HT-29 (cell line): ENCODE results near the gene LFNG. TPM values are rescaled to one million over a fixed set of nuclear protein-coding genes. Genes with fewer than 3 reads are reported as not detected.
A peak's percentile ranks its signal among the peaks of the same experiment; 100 is the strongest.
"Not testable (repeated sequence)": the region's sequence is repeated elsewhere in the genome, so short reads cannot be mapped to it uniquely, and the experiment has no call there.

Experiments
- DNase-seq: peaks from one replicate; pipeline ENCODE4 v3.0.0-alpha.2; 2015; ENCODE audit warnings: low spot score
- total RNA-seq: library from RNA; depleted of rRNA; stranded (reverse); fragments of >200 nt; shearing (Covaris generic); gene quantifications from 2 replicates; pipeline ENCODE4 v1.2.3, GENCODE V29; 2014

Gene LFNG
- total RNA-seq, 1 experiment from 2014 or later: 87.5 TPM

DNA sequence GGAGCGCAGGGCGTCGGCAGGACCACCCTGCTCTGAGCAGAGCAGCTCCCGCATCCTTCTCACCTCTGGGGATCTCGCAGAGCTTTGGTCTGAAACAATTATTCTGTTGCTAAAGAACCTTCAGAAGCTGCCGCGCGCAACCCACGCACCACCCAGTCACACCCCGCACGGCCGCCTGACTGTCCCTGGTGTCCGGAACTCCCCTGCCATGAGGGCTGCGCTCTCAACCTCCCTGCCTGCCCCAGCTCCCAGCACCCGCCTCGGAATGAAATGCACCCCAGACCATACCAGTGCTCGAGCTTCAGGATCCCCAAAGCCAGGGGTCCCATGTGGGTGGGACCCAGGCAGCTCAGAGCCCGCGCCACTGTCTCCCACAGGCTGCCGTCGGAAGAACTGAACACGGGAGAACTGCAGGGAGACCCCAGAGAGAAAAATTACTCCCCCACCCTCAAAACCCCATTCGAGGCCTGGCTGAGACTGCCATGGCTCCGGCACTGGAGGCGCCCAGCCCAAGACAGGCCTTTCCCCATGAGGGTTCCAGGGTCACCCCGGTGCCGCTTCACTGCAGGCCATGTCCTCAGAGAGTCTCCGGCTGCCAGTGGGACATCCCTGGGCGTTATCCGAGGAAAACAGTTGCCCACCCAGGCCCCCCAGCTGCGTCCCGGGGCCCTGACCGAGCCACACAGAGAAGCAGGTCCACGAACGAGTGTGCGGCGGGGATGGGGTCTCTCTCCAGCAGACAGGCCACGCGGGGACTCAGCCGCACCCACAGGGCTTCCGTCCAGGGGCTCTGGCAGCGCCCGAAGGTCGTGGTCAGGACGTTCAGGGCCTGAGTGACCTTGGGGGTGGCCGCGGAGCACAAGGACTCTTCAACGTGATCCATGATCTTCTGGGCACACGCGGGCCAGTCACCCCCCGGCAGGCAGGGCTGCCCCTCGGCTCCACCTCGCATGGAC is 23.6 kb downstream of the LFNG start:
- no peak for DNase-seq

DNA sequence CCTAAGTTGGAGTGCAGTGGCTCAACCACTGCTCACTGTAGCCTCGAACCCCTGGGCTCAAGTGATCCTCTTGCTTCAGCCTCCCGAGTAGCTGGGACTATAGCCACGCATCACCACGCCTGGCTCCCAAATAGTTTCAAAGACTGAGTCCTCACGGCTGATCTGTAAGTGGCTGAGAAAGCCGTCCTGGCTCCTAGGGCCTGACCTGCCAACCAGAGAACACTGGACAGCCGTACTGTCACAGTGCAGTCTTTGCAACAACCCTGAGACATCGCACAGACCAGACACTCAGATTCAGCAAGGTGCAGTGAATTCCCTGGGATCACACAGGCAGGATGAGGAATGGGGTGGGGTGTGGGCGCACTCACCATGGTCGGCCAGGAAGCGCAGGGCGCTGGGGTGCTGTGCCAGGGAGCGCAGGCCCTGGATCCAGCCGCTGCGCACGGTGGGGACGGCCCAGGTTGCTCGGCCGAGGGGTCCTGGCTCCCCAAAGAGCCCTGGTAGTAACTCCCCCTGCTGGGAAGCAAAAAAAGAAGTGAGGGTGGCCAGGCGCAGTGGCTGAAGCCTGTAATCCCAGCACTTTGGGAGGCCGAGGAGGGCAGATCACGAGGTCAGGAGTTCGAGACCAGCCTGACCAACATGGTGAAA is 25.1 kb downstream of the LFNG start:
- DNase-seq: no peak

GRCh38 chr7:2545746-2546425 is 26.3 kb downstream of the LFNG start:
- DNase-seq: no peak

- DNase-seq: no peak
These were observed 27.4 kb downstream of the LFNG start for GRCh38 chr7:2546776-2547586.

DNA sequence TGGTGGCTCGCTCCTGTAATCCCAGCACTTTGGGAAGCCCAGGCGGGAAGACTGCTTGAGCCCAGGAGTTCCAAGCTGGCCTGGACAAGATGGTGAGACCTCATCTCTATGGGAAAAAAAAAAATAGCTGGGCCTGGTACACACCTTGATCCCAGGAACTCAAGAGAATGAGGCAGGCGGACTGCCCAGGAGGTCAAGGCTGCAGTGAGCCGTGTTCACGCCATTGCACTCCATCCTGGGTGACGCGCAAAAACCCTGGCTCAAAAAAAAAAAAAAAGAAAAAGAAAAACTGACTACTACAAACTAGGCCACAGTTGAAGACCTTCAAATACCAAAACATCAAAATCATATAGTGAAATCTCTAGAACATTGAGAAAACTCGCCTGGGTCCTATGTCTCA is 31.8 kb downstream of the LFNG start:
- no peak for DNase-seq

- no peak for DNase-seq
These were observed 33.5 kb downstream of the LFNG start for GRCh38 chr7:2553108-2553507.

- DNase-seq: peak; percentile 18
These were observed 34.4 kb downstream of the LFNG start for GRCh38 chr7:2553831-2554581.

GRCh38 chr7:2554661-2555111 is 35.1 kb downstream of the LFNG start:
- no peak for DNase-seq

DNA sequence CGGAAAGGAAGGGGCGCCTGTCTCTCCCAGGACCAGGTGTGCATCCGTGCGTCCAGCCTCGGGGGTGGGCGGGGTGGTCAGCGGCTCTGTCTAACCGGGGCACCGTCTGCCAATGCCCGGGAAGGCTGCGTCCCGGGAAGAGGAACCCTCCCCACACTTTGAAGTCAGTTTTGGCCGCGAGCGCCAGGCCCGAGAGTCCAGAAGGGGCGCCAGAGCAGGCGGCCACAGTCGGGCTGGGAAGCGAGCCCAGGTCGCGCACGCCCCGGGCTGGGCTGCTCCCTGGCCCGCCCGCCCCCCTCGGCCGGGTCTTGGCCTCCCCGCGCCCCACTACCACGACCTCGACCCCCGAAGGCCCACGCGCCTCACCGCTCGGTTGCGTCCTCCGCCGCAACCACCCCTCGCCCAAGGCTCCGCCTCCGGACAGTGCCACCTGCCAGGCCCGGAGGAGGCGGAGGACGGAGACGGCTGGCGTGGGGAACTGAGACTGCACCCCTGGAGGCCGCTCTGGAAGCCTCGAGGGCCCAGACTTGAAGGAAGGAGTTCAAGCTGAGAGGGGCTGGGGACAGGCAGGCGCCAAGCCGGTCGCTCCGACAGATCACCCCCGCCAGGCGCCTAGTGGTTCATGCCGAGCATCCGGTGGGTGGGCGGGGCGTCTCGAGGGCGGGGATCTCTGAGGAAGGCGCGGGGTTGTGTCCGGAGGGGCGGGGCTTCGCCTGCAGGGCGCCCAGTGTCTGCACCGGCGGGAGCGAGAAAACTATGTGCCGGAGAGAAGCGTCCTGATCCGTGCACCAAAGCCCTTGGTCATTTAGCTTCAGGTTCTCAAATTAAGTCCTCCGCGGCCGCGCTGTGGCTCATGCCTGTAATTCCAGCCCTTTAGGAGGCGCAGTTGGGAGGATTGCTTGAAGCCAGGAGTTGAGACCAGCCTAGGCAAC is 35.8 kb downstream of the LFNG start, which contains the start of gene BRAT1:
TSS of gene BRAT1 (minus strand) at position 404 of the 932 bp plus-strand sequence. CDS start 1,093 bp downstream, outside the sequence.
- peak; percentile 97 for DNase-seq

DNA sequence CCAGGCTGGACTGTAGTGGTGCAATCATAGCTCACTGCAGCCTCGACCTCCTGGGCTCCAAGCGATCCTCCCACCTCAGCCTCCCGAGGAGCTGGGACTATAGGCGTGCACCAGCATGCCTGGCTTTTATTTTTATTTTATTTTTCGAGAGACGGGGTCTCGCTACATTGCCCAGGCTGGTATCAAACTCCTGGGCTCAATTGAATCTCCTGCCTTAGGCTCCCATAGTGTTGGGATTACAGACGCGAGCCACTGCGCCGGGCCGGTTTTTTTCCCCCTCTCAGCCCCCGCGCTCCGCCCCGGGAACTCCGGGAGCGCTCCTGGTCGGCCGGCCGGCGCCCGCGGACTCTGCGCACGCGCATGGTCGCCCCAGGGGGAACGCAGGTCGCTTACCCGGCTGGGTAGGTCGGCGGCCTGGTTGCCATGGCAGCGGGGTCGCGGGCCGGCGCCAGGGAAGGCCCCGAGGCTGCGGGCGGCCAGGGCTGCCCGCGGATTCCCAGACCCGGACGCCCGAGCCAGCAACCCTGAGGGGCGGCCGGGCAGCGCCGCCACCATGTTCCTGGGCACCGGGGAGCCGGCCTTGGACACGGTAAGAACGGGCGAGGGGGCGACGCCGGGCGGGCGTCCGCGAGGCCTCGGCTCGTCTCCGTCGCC is 39.2 kb downstream of the LFNG start, which contains the start of gene IQCE:
TSS of gene IQCE (plus strand) at position 351 of the 654 bp plus-strand sequence. CDS start at position 554, 203 bp downstream.
- peak; percentile 91 for DNase-seq

DNA sequence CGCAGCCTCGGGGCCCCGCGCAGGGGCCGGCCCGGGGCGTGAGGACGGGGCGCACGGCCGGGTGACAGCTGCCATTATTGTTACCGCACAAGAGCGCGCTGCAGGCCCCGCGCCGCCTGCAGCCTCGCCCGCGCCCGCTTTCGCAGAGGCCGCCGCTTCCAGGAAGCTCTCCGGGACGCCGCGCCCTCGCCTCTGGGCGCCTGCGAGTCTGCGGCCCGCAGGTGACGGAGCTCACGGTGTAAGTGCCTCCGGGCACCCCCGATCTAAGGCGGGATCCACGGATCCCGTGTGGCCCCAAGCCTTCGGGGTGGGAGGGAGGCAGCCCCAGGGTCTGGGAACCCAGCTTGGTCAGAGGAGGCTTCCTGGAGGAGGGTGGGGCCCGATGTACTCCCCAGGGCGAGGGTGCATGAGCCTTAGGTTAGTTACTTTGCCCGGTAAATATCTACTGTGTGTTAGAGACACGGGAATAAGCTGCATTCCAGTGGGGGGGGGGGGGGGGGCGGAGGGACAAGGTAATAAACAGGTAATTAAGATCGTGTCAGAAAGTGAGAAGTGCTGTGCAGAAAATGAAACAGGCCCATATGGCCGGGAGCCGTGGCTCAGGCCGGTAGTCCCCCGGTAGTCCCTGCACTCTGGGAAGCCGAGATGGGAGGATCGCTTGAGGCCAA is 39.8 kb downstream of the LFNG start:
- DNase-seq: peak; percentile 47

- DNase-seq: not testable (repeated sequence)
These were observed 44.4 kb downstream of the LFNG start for GRCh38 chr7:2563955-2564354.

GRCh38 chr7:2564970-2565540 is 45.5 kb downstream of the LFNG start:
- DNase-seq: peak; percentile 28

- DNase-seq: no peak
These were observed 46.8 kb downstream of the LFNG start for GRCh38 chr7:2566348-2566889.

GRCh38 chr7:2566890-2567678 is 47.5 kb downstream of the LFNG start:
- no peak for DNase-seq

DNA sequence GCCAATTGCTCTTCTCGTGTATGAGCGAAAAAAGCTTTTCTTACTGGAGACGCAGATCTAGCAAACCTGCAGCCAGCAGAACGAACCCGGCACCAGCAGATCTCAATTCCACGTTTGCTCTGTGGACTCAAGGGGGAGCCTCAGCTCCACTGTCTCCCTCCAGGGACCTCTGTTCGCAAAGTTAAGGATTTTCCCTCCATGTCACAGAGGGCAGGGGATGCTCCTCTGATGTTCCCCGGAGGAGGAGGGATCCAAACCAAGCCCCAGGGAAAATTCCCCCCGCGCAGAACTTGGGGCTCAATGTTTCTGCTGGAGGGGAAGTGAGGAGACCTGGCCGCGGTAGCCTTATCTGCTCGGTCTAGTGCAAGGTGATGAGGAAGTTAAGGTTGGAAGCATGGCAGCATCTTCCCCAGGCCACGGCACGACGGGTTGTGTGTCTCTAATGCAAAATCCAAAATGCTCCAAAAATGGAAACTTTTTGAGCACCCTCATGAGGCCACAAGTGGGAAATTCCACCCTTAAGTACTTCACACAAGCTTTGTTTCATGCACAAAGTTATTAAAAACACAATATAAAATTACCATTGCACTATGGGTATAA is 48.2 kb downstream of the LFNG start:
- peak; percentile 41 for DNase-seq
